ENCODE data around the gene FGFBP2. TPM values are rescaled to one million over a fixed set of nuclear protein-coding genes. Genes with fewer than 3 reads are reported as not detected.

The FGFBP2 gene
- total and polyA plus RNA-seq, 10 of the 15 experiments (the other 5 are each of a cell fraction or from before 2014, with no cell fraction given), result 0.23 TPM; not detected in 9

- Histone ChIP-seq H3K4me1 (ENCODE audit: control insufficient read depth, insufficient read depth, low read length) (no peaks in the 10 kb centered on the region), H3K4me3 (no peak overlapping the region), H3K27ac (ENCODE audit: control insufficient read depth, insufficient read depth) (no peak overlapping the region), H3K79me2 (ENCODE audit: control insufficient read depth, insufficient read depth, low read length) (no peaks in the 10 kb centered on the region), H4K20me1 (ENCODE audit: control insufficient read depth, insufficient read depth) (no peaks in the 10 kb centered on the region), H3K36me3 (ENCODE audit: control insufficient read depth in 2 of 2, insufficient read depth in 2 of 2, low read length in 1 of 2) (no peaks in the 10 kb centered on the region), H3K9ac (ENCODE audit: control insufficient read depth, insufficient read depth, low read length) (no peak overlapping the region), H3K4me2 (ENCODE audit: control insufficient read depth, insufficient read depth) (no peak overlapping the region), H3K9me3 (replicated peaks; ENCODE audit: control insufficient read depth, insufficient read depth, low read length) (no peaks in the 10 kb centered on the region), H2AFZ (ENCODE audit: control insufficient read depth, low read depth, low read length) (no peak overlapping the region), H3K27me3 (replicated peaks in 1 of 2; ENCODE audit: control insufficient read depth in 2 of 2, insufficient read depth in 2 of 2, low read length in 1 of 2) (peaks cover 1 to 2% of the 10 kb centered on the region in 2 experiments; a peak in 2 of 4 replicates)
- ChIA-PET RAD21 (ENCODE audit: unreplicated experiment) (no interaction called here), SMC1A (ENCODE audit: uncharacterized antibody, unreplicated experiment) (interaction anchor here (1.0 kb wide), 1 partner anchor 116 kb away, joined by 3 read pairs; no protein-coding TSS in a partner anchor), POLR2A (no interaction called here), CTCF (no interaction called here)
- in situ Hi-C loops (cut with MboI), result no loop called here
- BruUV-seq (replicated peaks), result no TSS peak
- 67% methylated on average over 1 of the region's 1 CpG for WGBS (ENCODE audit: insufficient coverage, insufficient replicate concordance, low lambda C conversion rate, missing lambda C conversion rate)
- FAIRE-seq (no peak), DNase-seq (ENCODE audit: low read depth, low spot score) (no peak), ATAC-seq (no peak)
- intact Hi-C loops (cut with micrococcal nuclease; ENCODE audit: unreplicated experiment), result no loop called here
- TF ChIP-seq ZNF592 (IDR thresholded peaks at IDR 0.05) (no peak), RBBP5 (conservative IDR thresholded peaks at IDR 0.05) (no peak), SUZ12 (IDR thresholded peaks at IDR 0.05; ENCODE audit: unreplicated experiment) (no peak), HDAC6 (IDR thresholded peaks at IDR 0.05; ENCODE audit: unreplicated experiment) (no peak), MAX (IDR thresholded peaks at IDR 0.05; ENCODE audit: low read depth, low read length) (no peak), ZZZ3 (IDR thresholded peaks at IDR 0.05; ENCODE audit: control insufficient read depth, insufficient read length, low read depth) (no peak), MEF2B (IDR thresholded peaks at IDR 0.05; ENCODE audit: partially characterized antibody, poor library complexity, severe bottlenecking) (no peak), E4F1 (IDR thresholded peaks at IDR 0.05; ENCODE audit: borderline replicate concordance, partially characterized antibody) (no peak), SMARCA5 (IDR thresholded peaks at IDR 0.05) (no peak), ELK1 (IDR thresholded peaks at IDR 0.05; ENCODE audit: low read depth, low read length) (no peak), USF2 (IDR thresholded peaks at IDR 0.05; ENCODE audit: borderline replicate concordance, low read depth, low read length) (no peak), LARP7 (IDR thresholded peaks at IDR 0.05) (no peak), ZNF622 (IDR thresholded peaks at IDR 0.05) (no peak), IKZF2 (IDR thresholded peaks at IDR 0.05) (no peak), SRF (IDR thresholded peaks at IDR 0.05; ENCODE audit: low read depth in 2 of 2, low read length in 2 of 2) (no peak), STAT3 (IDR thresholded peaks at IDR 0.05; ENCODE audit: low read depth, low read length) (no peak), ATF7 (IDR thresholded peaks at IDR 0.05; ENCODE audit: low read depth) (no peak)
Observed at GRCh38 chr4:15921592-15921932, 41.4 kb downstream of the FGFBP2 start.

All from GM12878 (cell line).